Sigmoid colon (tissue), 7 donors: ENCODE measurements around the gene PRKN. TPM values are rescaled to one million over a fixed set of nuclear protein-coding genes. Genes with fewer than 3 reads are reported as not detected.

ENCODE experiments used
- DNase-seq: peaks from one replicate; pipeline ENCODE4 v3.0.0-alpha.2; 2019
- H3K27ac ChIP-seq, 4 donors: fragments of 200-600 bp; sonication (generic); one replicate each; pipeline ENCODE4 v1.5.1; 2016 to 2019; ENCODE audit warnings: mild to moderate bottlenecking in 1 of 4
- H3K27me3 ChIP-seq, 3 donors: fragments of 200-600 bp; sonication (generic); one replicate each; pipeline ENCODE4 v1.5.1; 2019; ENCODE audit warnings: mild to moderate bottlenecking in 1 of 3
- H3K36me3 ChIP-seq, 4 donors: fragments of 200-600 bp; sonication (generic); one replicate each; pipeline ENCODE4 v1.5.1; 2016 to 2019
- H3K4me1 ChIP-seq, 4 donors: fragments of 200-600 bp; sonication (generic); one replicate each; pipeline ENCODE4 v1.5.1; 2017 to 2019
- H3K4me3 ChIP-seq, 4 donors: fragments of 200-600 bp; sonication (generic); one replicate each; pipeline ENCODE4 v1.5.1; 2017 to 2019; ENCODE audit warnings: mild to moderate bottlenecking in 2 of 4, moderate library complexity in 1 of 4
- H3K9me3 ChIP-seq, 4 donors: fragments of 200-600 bp in 3 of 4; sonication (generic) in 3 of 4; one replicate each; pipeline versions ENCODE4 v1.5.1 to v1.6.1; 2013 to 2019
- CTCF ChIP-seq, 4 experiments: fragments of 450-650 bp in 3 of 4; fragments of 200-600 bp in 1 of 4; IDR thresholded peaks; one replicate each; pipeline ENCODE4 v1.5.1; 2016 to 2019; ENCODE audit warnings: antibody characterized with exemption in 4 of 4, mild to moderate bottlenecking in 3 of 4, moderate library complexity in 2 of 4
- EP300 ChIP-seq, 4 donors: sonication (generic); formaldehyde crosslinking; IDR thresholded peaks; one replicate each; pipeline ENCODE4 v1.6.1; 2017; ENCODE audit warnings: antibody characterized with exemption in 4 of 4
- POLR2A ChIP-seq, 2 donors: fragments of 450-650 bp; IDR thresholded peaks; one replicate each; pipeline ENCODE4 v1.6.1; 2016; ENCODE audit warnings: antibody characterized with exemption in 2 of 2, mild to moderate bottlenecking in 2 of 2, moderate library complexity in 2 of 2
- POLR2AphosphoS5 ChIP-seq, 4 donors: sonication (generic); formaldehyde crosslinking; IDR thresholded peaks; one replicate each; pipeline ENCODE4 v1.6.1; 2017; ENCODE audit warnings: antibody characterized with exemption in 4 of 4
- WGBS, 2 donors: extraction: QIAGEN DNeasy Blood & Tissue Kit; methylation state at CpG; one replicate each; pipeline ENCODE4 v1.1.7; 2013; 5-methylcytosine and 5-hydroxymethylcytosine counted together
- intact Hi-C: fragments of 100-400 bp; cut with DNase I; formaldehyde crosslinking; loops from one replicate; pipeline ENCODE4 v1.15.1; 2023
- polyA plus RNA-seq, 3 donors: library from polyadenylated mRNA; stranded (reverse); fragments of 200-250 nt; gene quantifications; one replicate each; pipeline ENCODE4 v1.2.3, GENCODE V29; 2013
- total RNA-seq, 4 donors: library from RNA; depleted of rRNA; stranded (reverse); fragments of >200 nt; gene quantifications; one replicate each; pipeline ENCODE4 v1.1.0, GENCODE V29; 2016
- donor health status: healthy with polysubstance abuse.
- donor health status: Bipolar disorder and iron deficiency.
- donor health status: healthy.

Gene PRKN
- total and polyA plus RNA-seq, 7 donors = 0.38 to 173 (median 9.7) TPM

GRCh38 chr6:162069995-162070394 is 657.6 kb downstream of the PRKN start:
- no peak for TF ChIP-seq CTCF (IDR thresholded peaks at IDR 0.05)
- no peak for TF ChIP-seq EP300 (IDR thresholded peaks at IDR 0.05)
- TF ChIP-seq POLR2A (IDR thresholded peaks at IDR 0.05) = no peak
- TF ChIP-seq POLR2AphosphoS5 (IDR thresholded peaks at IDR 0.05) = no peak
- intact Hi-C loops = no loop called here
- 88 to 90% methylated on average over 2 of the region's 2 CpGs for WGBS, 2 donors

GRCh38 chr6:162068340-162068739 is 659.2 kb downstream of the PRKN start:
- Histone ChIP-seq H3K9me3 (peaks cover 0 to 3% (median 0%) of the 10 kb centered on the region in 4 donors), H3K4me1 (no peaks in the 10 kb centered on the region), H3K4me3 (no peak overlapping the region), H3K27ac (no peak overlapping the region), H3K36me3 (no peaks in the 10 kb centered on the region), H3K27me3 (no peaks in the 10 kb centered on the region)
- TF ChIP-seq POLR2A (IDR thresholded peaks at IDR 0.05) (no peak), POLR2AphosphoS5 (IDR thresholded peaks at IDR 0.05) (no peak), EP300 (IDR thresholded peaks at IDR 0.05) (no peak), CTCF (IDR thresholded peaks at IDR 0.05) (no peak)
- DNase-seq = no peak
- intact Hi-C loops = no loop called here
- 76 to 84% methylated on average over 4 of the region's 4 CpGs for WGBS, 2 donors

More at GRCh38 chr6:162069995-162070394, 657.6 kb downstream of the PRKN start:
- Histone ChIP-seq H3K36me3 (no peaks in the 10 kb centered on the region), H3K27me3 (no peaks in the 10 kb centered on the region), H3K27ac (no peak overlapping the region), H3K4me1 (no peaks in the 10 kb centered on the region), H3K9me3 (peaks cover 0 to 3% (median 0%) of the 10 kb centered on the region in 4 donors), H3K4me3 (no peak overlapping the region)
- no peak for DNase-seq

- Histone ChIP-seq H3K4me3 (no peak overlapping the region), H3K27me3 (no peaks in the 10 kb centered on the region), H3K36me3 (no peaks in the 10 kb centered on the region), H3K9me3 (peaks cover 0 to 3% (median 0%) of the 10 kb centered on the region in 4 donors), H3K27ac (no peak overlapping the region), H3K4me1 (no peaks in the 10 kb centered on the region)
- no peak for TF ChIP-seq POLR2A (IDR thresholded peaks at IDR 0.05)
- no peak for TF ChIP-seq EP300 (IDR thresholded peaks at IDR 0.05)
- no peak for TF ChIP-seq CTCF (IDR thresholded peaks at IDR 0.05)
- TF ChIP-seq POLR2AphosphoS5 (IDR thresholded peaks at IDR 0.05) = no peak
- WGBS, 2 donors = 91 to 94% methylated on average over 9 of the region's 9 CpGs
- intact Hi-C loops = no loop called here
- no peak for DNase-seq
Observed at GRCh38 chr6:162063666-162064065, 663.9 kb downstream of the PRKN start.

DNA sequence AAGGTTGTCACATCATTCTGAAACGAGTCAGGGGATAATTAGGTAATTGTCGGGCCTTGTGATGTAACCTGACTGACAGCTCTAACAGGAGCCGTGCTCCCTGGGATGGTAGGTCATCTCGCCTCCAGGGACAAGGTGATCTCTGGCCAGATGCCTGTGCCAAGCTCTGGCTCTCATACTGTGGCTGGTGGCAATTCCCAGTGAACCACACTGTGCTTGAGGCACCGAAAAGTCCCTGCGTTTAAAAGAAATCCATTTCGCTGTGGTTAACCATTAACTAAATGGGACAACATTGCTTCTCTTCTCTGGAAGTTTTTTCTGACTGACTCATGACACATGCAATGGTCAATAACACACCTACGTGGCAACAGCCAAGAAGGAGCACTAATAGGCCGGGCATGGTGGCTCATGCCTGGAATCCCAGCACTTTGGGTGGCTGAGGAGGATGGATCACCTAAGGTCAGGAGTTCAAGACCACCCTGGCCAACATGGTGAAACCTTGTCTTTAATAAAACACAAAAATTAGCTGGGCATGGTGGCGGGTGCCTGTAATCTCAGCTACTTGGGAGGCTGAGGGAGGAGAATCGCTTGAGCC is 669.2 kb downstream of the PRKN start:
- 36 to 72% methylated on average over 11 of the region's 11 CpGs for WGBS, 2 donors
- H3K27ac ChIP-seq = no peak overlapping the region

More for the DNA sequence above, 669.2 kb downstream of the PRKN start:
- Histone ChIP-seq H3K4me3 (no peak overlapping the region), H3K36me3 (no peaks in the 10 kb centered on the region), H3K27me3 (no peaks in the 10 kb centered on the region), H3K4me1 (no peaks in the 10 kb centered on the region), H3K9me3 (no peaks in the 10 kb centered on the region)
- TF ChIP-seq CTCF (IDR thresholded peaks at IDR 0.05) = no peak
- no peak for TF ChIP-seq EP300 (IDR thresholded peaks at IDR 0.05)
- no peak for TF ChIP-seq POLR2A (IDR thresholded peaks at IDR 0.05)
- no peak for TF ChIP-seq POLR2AphosphoS5 (IDR thresholded peaks at IDR 0.05)
- no peak for DNase-seq
- intact Hi-C loops = no loop called here
